SKM-1 treated with dmso at 0.1 percent for 144 hours (cell line): Measurements from ENCODE around the gene AGO3.

Experiments used
- DNase-seq: peaks from one replicate; lab custom pipeline; 2025; ENCODE audit not compliant: unreplicated experiment; lab: John Stamatoyannopoulos, UW

AGO3 gene

DNA sequence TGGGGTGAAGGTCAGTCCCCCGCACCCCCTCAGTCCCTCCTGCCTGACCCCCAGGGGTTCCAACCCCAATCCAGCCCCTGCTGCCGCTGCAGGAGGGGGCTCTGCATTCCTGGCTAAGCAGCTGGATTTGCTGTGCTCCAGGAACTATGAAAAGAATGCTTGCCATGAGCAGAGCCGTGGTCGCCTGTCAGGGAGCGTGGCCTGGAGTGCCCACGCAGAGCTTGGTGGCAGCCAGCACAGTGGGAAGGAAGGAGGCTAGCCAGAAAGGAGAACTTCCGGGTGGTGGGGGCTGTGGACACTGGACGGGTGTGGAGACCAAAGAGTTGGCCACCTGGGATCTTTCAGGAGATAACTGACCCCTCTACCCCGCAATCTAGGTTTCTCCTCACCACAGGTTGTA, 188.6 kb downstream of the AGO3 start:
- no peak for DNase-seq
